ENCODE results near the gene CPNE2.

CPNE2 gene

GRCh38 chr16:57130950-57131321, 38.6 kb downstream of the CPNE2 start:
- no peak overlapping the region for H3K9ac ChIP-seq (ENCODE audit: insufficient read length)
- no peaks in the 10 kb centered on the region for H3K9me3 ChIP-seq (ENCODE audit: low read depth, low read length)
- H3K27ac ChIP-seq, result no peak overlapping the region
- TF ChIP-seq POLR2AphosphoS5 (IDR thresholded peaks at IDR 0.05; ENCODE audit: borderline replicate concordance, low read depth, low read length) (no peak), FOXP2 (optimal IDR thresholded peaks at IDR 0.05; ENCODE audit: control extremely low read depth, extremely low read length, insufficient read depth) (no peak), EZH2 (IDR thresholded peaks at IDR 0.05) (no peak)
- H3K4me3 ChIP-seq, result no peak overlapping the region
- DNase-seq (ENCODE audit: low read depth, low spot score), result no peak
- no peaks in the 10 kb centered on the region for H3K36me3 ChIP-seq (ENCODE audit: insufficient read depth, low read length)

- no peak for DNase-seq (ENCODE audit: low read depth, low spot score)
- TF ChIP-seq EZH2 (IDR thresholded peaks at IDR 0.05) (no peak), POLR2AphosphoS5 (IDR thresholded peaks at IDR 0.05; ENCODE audit: borderline replicate concordance, low read depth, low read length) (no peak), FOXP2 (optimal IDR thresholded peaks at IDR 0.05; ENCODE audit: control extremely low read depth, extremely low read length, insufficient read depth) (no peak)
- H3K4me3 ChIP-seq, result no peak overlapping the region
- H3K9me3 ChIP-seq (ENCODE audit: low read depth, low read length), result no peaks in the 10 kb centered on the region
- no peak overlapping the region for H3K9ac ChIP-seq (ENCODE audit: insufficient read length)
- no peaks in the 10 kb centered on the region for H3K36me3 ChIP-seq (ENCODE audit: insufficient read depth, low read length)
- H3K27ac ChIP-seq, result no peak overlapping the region
Observed at GRCh38 chr16:57131351-57131970, 39.1 kb downstream of the CPNE2 start.

DNA sequence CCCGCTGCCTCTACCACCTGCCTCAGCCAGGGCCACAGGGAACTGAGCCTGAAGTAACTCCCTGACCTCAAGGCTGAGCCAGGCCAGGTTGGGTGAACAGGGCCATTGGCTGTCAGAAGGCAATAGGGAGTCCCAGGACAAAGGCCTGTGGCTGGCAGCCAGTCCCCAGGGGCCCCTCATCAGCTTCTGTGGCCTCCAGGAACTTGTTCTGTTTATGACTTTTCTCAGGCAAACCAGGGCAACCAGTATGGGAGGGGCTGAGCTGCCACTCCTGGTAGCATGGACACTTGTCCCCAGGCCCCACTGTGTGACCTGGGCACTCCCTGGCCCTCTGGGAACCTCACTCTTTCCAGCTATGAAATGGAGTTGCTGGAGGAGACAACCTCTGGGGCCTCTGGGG, 40.1 kb downstream of the CPNE2 start:
- TF ChIP-seq FOXP2 (optimal IDR thresholded peaks at IDR 0.05; ENCODE audit: control extremely low read depth, extremely low read length, insufficient read depth) (no peak), EZH2 (IDR thresholded peaks at IDR 0.05) (no peak), POLR2AphosphoS5 (IDR thresholded peaks at IDR 0.05; ENCODE audit: borderline replicate concordance, low read depth, low read length) (no peak)
- no peaks in the 10 kb centered on the region for H3K36me3 ChIP-seq (ENCODE audit: insufficient read depth, low read length)
- no peaks in the 10 kb centered on the region for H3K9me3 ChIP-seq (ENCODE audit: low read depth, low read length)
- DNase-seq (ENCODE audit: low read depth, low spot score), result no peak
- no peak overlapping the region for H3K27ac ChIP-seq
- H3K4me3 ChIP-seq, result no peak overlapping the region
- H3K9ac ChIP-seq (ENCODE audit: insufficient read length), result no peak overlapping the region

- no peak overlapping the region for H3K9ac ChIP-seq (ENCODE audit: insufficient read length)
Observed at GRCh38 chr16:57133031-57133430, 40.6 kb downstream of the CPNE2 start.

DNA sequence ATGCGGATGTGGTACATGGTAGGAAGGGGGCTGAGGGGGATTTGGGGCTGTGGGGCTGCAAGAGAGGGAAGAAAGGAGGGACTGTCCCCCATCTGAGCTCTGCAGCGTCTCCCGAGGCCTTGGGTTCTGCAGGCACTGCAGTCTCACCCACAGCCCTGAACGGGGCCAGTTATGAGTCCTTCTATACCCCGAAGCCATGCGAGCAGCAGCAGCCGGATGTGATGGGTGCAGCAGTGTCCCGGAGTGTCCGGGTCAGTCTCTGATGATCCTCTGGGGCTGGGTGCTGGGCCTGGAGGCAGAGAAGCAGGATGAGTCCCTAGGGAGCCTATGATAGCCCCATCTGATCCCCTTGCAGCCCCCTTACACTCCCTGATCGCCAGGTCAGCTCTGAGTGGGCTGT, 41.5 kb downstream of the CPNE2 start:
- Histone ChIP-seq H3K4me3 (no peak overlapping the region), H3K27ac (no peak overlapping the region), H3K36me3 (ENCODE audit: insufficient read depth, low read length) (no peaks in the 10 kb centered on the region), H3K9me3 (ENCODE audit: low read depth, low read length) (no peaks in the 10 kb centered on the region), H3K9ac (ENCODE audit: insufficient read length) (no peak overlapping the region)
- no peak for TF ChIP-seq EZH2 (IDR thresholded peaks at IDR 0.05)
- no peak for DNase-seq (ENCODE audit: low read depth, low spot score)

More at GRCh38 chr16:57133031-57133430, 40.6 kb downstream of the CPNE2 start:
- Histone ChIP-seq H3K36me3 (ENCODE audit: insufficient read depth, low read length) (no peaks in the 10 kb centered on the region), H3K4me3 (no peak overlapping the region), H3K27ac (no peak overlapping the region), H3K9me3 (ENCODE audit: low read depth, low read length) (no peaks in the 10 kb centered on the region)
- TF ChIP-seq FOXP2 (optimal IDR thresholded peaks at IDR 0.05; ENCODE audit: control extremely low read depth, extremely low read length, insufficient read depth) (no peak), POLR2AphosphoS5 (IDR thresholded peaks at IDR 0.05; ENCODE audit: borderline replicate concordance, low read depth, low read length) (no peak), EZH2 (IDR thresholded peaks at IDR 0.05) (no peak)
- no peak for DNase-seq (ENCODE audit: low read depth, low spot score)

GRCh38 chr16:57134982-57135381, 42.6 kb downstream of the CPNE2 start:
- Histone ChIP-seq H3K36me3 (ENCODE audit: insufficient read depth, low read length) (no peaks in the 10 kb centered on the region), H3K4me3 (no peak overlapping the region), H3K27ac (no peak overlapping the region), H3K9ac (ENCODE audit: insufficient read length) (no peak overlapping the region), H3K9me3 (ENCODE audit: low read depth, low read length) (no peaks in the 10 kb centered on the region)
- DNase-seq (ENCODE audit: low read depth, low spot score), result no peak
- TF ChIP-seq FOXP2 (optimal IDR thresholded peaks at IDR 0.05; ENCODE audit: control extremely low read depth, extremely low read length, insufficient read depth) (no peak), EZH2 (IDR thresholded peaks at IDR 0.05) (no peak), POLR2AphosphoS5 (IDR thresholded peaks at IDR 0.05; ENCODE audit: borderline replicate concordance, low read depth, low read length) (no peak)

DNA sequence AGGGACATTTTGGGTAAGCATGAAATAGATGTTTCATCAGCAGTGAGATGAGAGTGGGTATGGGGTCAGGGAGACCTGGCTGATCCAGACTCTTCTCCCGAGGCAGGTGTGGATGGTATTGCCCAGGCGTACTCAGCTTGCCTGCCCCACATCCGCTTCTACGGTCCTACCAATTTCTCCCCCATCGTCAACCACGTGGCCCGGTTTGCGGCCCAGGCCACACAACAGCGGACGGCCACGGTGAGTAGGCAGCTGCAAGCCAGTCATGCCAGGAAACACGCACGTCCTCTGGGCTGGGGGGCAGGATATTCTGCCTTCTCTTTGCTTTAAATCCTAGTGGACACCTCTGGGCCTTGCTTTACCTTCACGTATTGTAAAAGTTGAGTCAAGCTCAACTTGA, 44.7 kb downstream of the CPNE2 start:
- Histone ChIP-seq H3K36me3 (ENCODE audit: insufficient read depth, low read length) (no peaks in the 10 kb centered on the region), H3K27ac (no peak overlapping the region), H3K9me3 (ENCODE audit: low read depth, low read length) (no peaks in the 10 kb centered on the region), H3K9ac (ENCODE audit: insufficient read length) (no peak overlapping the region), H3K4me3 (no peak overlapping the region)
- TF ChIP-seq EZH2 (IDR thresholded peaks at IDR 0.05), result no peak
- TF ChIP-seq POLR2AphosphoS5 (IDR thresholded peaks at IDR 0.05; ENCODE audit: borderline replicate concordance, low read depth, low read length), result no peak
- no peak for TF ChIP-seq FOXP2 (optimal IDR thresholded peaks at IDR 0.05; ENCODE audit: control extremely low read depth, extremely low read length, insufficient read depth)
- DNase-seq (ENCODE audit: low read depth, low spot score), result no peak

DNA sequence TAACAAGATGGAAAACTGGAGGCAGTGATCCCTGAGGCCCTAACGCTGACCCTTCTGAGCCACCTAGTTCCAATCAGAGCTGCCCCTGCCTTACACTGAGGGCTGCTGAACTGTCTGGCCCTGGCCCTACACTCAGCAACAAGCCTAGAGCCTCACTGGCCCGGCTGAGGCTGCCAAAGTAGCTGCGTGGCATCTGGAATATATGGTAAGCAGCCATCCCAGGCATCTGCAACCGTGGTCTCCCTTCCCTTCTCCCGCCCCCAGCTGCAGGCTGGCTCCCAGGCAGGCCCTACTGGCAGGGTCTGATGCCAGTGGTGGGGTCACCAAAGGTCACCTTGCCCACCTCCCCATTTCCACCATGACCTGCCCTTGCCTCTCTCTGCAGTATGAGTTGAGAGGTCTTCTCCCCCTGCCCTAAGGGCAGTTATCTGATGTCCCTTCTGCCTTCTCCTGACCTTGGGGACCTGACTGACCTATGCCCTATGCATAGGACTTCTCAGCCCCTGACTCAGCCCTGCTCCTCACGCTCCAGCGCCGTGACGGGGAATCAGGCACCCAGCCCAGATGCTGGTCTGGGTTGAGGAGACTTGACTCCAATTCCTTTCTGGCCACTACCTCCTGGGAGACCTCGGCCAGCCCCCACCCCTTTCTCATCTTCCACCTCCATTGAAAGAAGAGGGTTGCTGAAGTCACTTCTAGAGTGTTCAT, 45.3 kb downstream of the CPNE2 start:
- DNase-seq (ENCODE audit: low read depth, low spot score), result no peak
- H3K9me3 ChIP-seq (ENCODE audit: low read depth, low read length), result no peaks in the 10 kb centered on the region
- no peak overlapping the region for H3K4me3 ChIP-seq
- TF ChIP-seq FOXP2 (optimal IDR thresholded peaks at IDR 0.05; ENCODE audit: control extremely low read depth, extremely low read length, insufficient read depth) (no peak), POLR2AphosphoS5 (IDR thresholded peaks at IDR 0.05; ENCODE audit: borderline replicate concordance, low read depth, low read length) (no peak), EZH2 (IDR thresholded peaks at IDR 0.05) (no peak)
- no peak overlapping the region for H3K27ac ChIP-seq
- no peaks in the 10 kb centered on the region for H3K36me3 ChIP-seq (ENCODE audit: insufficient read depth, low read length)
- H3K9ac ChIP-seq (ENCODE audit: insufficient read length), result no peak overlapping the region

Measured in SK-N-MC (cell line).